DOHH2 (cell line): ENCODE measurements around the gene USP40.

ENCODE experiments used
- H3F3A ChIP-seq: fragments of 200-600 bp; sonication (generic), shearing (Covaris generic); 2 replicates; pipeline ENCODE4 v1.6.0; 2016; ENCODE audit warnings: antibody characterized with exemption, mild to moderate bottlenecking; ENCODE audit not compliant: control insufficient read depth, insufficient read depth
- H3K27ac ChIP-seq: fragments of 200-600 bp; sonication (generic); 2 replicates; pipeline ENCODE4 v1.5.1; 2014; ENCODE audit warnings: low read depth, mild to moderate bottlenecking, low read length, moderate library complexity
- H3K27me3 ChIP-seq: fragments of 200-600 bp; sonication (generic); 2 replicates; pipeline ENCODE4 v1.6.1; 2014; ENCODE audit warnings: mild to moderate bottlenecking, low read length, mixed read lengths; ENCODE audit not compliant: control insufficient read depth
- H3K36me3 ChIP-seq: fragments of 200-600 bp; sonication (generic); 2 replicates; pipeline ENCODE4 v1.6.1; 2014; ENCODE audit warnings: mild to moderate bottlenecking, low read length, moderate library complexity, mixed read lengths; ENCODE audit not compliant: control insufficient read depth
- H3K4me1 ChIP-seq: fragments of 200-600 bp; sonication (generic); 2 replicates; pipeline ENCODE4 v1.6.1; 2014; ENCODE audit warnings: mild to moderate bottlenecking, low read length, mixed read lengths; ENCODE audit not compliant: control insufficient read depth
- H3K4me2 ChIP-seq: fragments of 200-600 bp; sonication (generic); 2 replicates; pipeline ENCODE4 v1.6.0; 2014; ENCODE audit warnings: mild to moderate bottlenecking, low read length, moderate library complexity
- H3K4me3 ChIP-seq: fragments of 200-600 bp; sonication (generic); 2 replicates; pipeline ENCODE4 v1.5.1; 2014; ENCODE audit warnings: mild to moderate bottlenecking, low read length, mixed read lengths
- H3K79me2 ChIP-seq: fragments of 200-600 bp; sonication (generic); 2 replicates; pipeline ENCODE4 v1.6.1; 2014; ENCODE audit warnings: mild to moderate bottlenecking, low read length, mixed read lengths; ENCODE audit not compliant: control insufficient read depth
- H3K9me2 ChIP-seq: fragments of 200-600 bp; sonication (generic); replicated peaks from 2 replicates; pipeline ENCODE4 v1.6.1; 2014; ENCODE audit warnings: mild to moderate bottlenecking, low read length, mixed read lengths; ENCODE audit not compliant: control insufficient read depth
- H3K9me3 ChIP-seq: fragments of 200-600 bp; sonication (generic); 2 replicates; pipeline ENCODE4 v1.6.1; 2014; ENCODE audit warnings: antibody characterized with exemption, low read length, mixed read lengths; ENCODE audit not compliant: control insufficient read depth, insufficient read depth
- H4K20me1 ChIP-seq: fragments of 200-600 bp; sonication (generic); 2 replicates; pipeline ENCODE4 v1.6.0; 2014; ENCODE audit warnings: low read depth, mild to moderate bottlenecking, antibody characterized with exemption, low read length, moderate library complexity; ENCODE audit not compliant: control insufficient read depth, insufficient read depth
- EZH2phosphoT487 ChIP-seq: fragments of 200-600 bp; sonication (generic); IDR thresholded peaks from 2 replicates; pipeline ENCODE4 v1.6.1; 2017; ENCODE audit warnings: borderline replicate concordance, mild to moderate bottlenecking, antibody characterized with exemption, low read length, moderate library complexity, mixed read lengths
- TF ChIP-seq, protein P1 (sequence below): fragments of 200-600 bp; sonication (generic); IDR thresholded peaks from one replicate; pipeline ENCODE4 v1.5.1; 2014; ENCODE audit warnings: antibody characterized with exemption, mild to moderate bottlenecking, low read depth, low read length; ENCODE audit not compliant: poor library complexity, severe bottlenecking

Gene USP40

GRCh38 chr2:233434666-233435330, 131.8 kb downstream of the USP40 start:
- H3K79me2 ChIP-seq = no peaks in the 10 kb centered on the region
- no peak overlapping the region for H3K27ac ChIP-seq
- no peaks in the 10 kb centered on the region for H3K9me2 ChIP-seq
- H3K4me1 ChIP-seq = no peaks in the 10 kb centered on the region
- H3K4me3 ChIP-seq = no peak overlapping the region
- no peaks in the 10 kb centered on the region for H3K9me3 ChIP-seq
- TF ChIP-seq EZH2phosphoT487 = no peak
- TF ChIP-seq, protein P1, sequence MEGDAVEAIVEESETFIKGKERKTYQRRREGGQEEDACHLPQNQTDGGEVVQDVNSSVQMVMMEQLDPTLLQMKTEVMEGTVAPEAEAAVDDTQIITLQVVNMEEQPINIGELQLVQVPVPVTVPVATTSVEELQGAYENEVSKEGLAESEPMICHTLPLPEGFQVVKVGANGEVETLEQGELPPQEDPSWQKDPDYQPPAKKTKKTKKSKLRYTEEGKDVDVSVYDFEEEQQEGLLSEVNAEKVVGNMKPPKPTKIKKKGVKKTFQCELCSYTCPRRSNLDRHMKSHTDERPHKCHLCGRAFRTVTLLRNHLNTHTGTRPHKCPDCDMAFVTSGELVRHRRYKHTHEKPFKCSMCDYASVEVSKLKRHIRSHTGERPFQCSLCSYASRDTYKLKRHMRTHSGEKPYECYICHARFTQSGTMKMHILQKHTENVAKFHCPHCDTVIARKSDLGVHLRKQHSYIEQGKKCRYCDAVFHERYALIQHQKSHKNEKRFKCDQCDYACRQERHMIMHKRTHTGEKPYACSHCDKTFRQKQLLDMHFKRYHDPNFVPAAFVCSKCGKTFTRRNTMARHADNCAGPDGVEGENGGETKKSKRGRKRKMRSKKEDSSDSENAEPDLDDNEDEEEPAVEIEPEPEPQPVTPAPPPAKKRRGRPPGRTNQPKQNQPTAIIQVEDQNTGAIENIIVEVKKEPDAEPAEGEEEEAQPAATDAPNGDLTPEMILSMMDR = no peak
- H3K36me3 ChIP-seq = peaks cover 38% of the 10 kb centered on the region
- peaks cover 3% of the 10 kb centered on the region; the same call in 1 of the 2 replicates for H3F3A ChIP-seq
- H4K20me1 ChIP-seq = no peaks in the 10 kb centered on the region
- H3K4me2 ChIP-seq = no peak overlapping the region
- no peaks in the 10 kb centered on the region for H3K27me3 ChIP-seq

- no peaks in the 10 kb centered on the region for H3K9me2 ChIP-seq
- H3K36me3 ChIP-seq = peaks cover 38% of the 10 kb centered on the region
- H3K27me3 ChIP-seq = no peaks in the 10 kb centered on the region
- TF ChIP-seq, protein P1 = no peak
- no peak for TF ChIP-seq EZH2phosphoT487
- H4K20me1 ChIP-seq = no peaks in the 10 kb centered on the region
- H3F3A ChIP-seq = peaks cover 3% of the 10 kb centered on the region; the same call in 1 of the 2 replicates
- no peak overlapping the region for H3K4me3 ChIP-seq
- no peak overlapping the region for H3K27ac ChIP-seq
- no peaks in the 10 kb centered on the region for H3K9me3 ChIP-seq
- no peaks in the 10 kb centered on the region for H3K4me1 ChIP-seq
- no peak overlapping the region for H3K4me2 ChIP-seq
- H3K79me2 ChIP-seq = peaks cover 8% of the 10 kb centered on the region
Measured at GRCh38 chr2:233433794-233434193, 132.8 kb downstream of the USP40 start.

- no peak for TF ChIP-seq EZH2phosphoT487
- TF ChIP-seq, protein P1 = no peak
- Histone ChIP-seq H3K9me2 (no peaks in the 10 kb centered on the region), H3K4me3 (no peak overlapping the region), H3K79me2 (peaks cover 16% of the 10 kb centered on the region), H3K4me2 (no peak overlapping the region), H4K20me1 (no peaks in the 10 kb centered on the region), H3K4me1 (no peaks in the 10 kb centered on the region), H3K9me3 (no peaks in the 10 kb centered on the region), H3K27me3 (no peaks in the 10 kb centered on the region), H3F3A (peaks cover 3% of the 10 kb centered on the region; the same call in 1 of the 2 replicates), H3K36me3 (peaks cover 35% of the 10 kb centered on the region), H3K27ac (no peak overlapping the region)
Measured at GRCh38 chr2:233433029-233433428, 133.6 kb downstream of the USP40 start.
